ENCODE measurements around the gene MFAP3L.

The MFAP3L gene

DNA sequence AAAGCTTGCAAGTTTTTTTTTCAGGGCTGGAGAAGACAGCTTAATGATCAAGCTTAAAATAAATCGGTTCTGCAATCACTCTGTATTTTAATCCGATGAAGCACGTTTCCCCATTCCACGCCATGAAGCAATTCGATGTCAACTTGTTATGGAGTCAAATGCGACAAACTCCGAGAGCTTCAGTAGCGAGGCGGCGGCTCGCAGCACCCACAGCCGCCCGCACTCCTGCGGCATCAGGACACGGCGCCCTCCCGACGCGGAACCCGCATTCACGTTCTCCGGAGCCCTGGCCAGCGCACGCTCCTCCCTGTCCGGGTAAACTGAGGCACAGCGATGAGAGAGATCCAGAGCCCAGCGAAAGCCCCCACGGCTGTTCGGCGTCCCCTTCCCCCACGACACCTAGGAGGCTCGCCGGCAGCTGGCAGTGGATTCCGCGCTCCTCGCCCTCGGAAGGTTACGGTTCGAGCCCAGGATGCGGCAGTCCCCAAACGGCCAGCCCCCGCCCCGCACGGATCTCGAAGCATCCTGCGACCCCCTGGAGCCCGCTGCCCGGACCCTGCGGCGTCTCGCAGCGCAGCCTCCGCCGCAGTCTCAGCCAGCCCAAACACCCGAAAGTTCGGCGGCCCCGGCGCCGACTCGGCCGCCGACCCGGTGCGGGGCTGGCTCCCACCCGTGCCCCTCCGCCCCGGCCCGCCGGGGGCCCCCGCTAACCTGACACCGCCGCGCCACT, 507 bp downstream of the MFAP3L start:
- Histone ChIP-seq H2AFZ (ENCODE audit: low read depth, low read length) (no peak overlapping the region), H3K27ac (ENCODE audit: low read length) (no peak overlapping the region), H3K4me3 (ENCODE audit: low read length) (no peak overlapping the region), H3K4me1 (ENCODE audit: low read length) (no peaks in the 10 kb centered on the region), H3K9ac (ENCODE audit: low read length) (no peak overlapping the region), H3K9me3 (ENCODE audit: insufficient read depth, low read length) (no peaks in the 10 kb centered on the region), H4K20me1 (ENCODE audit: insufficient read depth, low read length) (no peaks in the 10 kb centered on the region), H3K79me2 (ENCODE audit: low read length) (no peaks in the 10 kb centered on the region), H3K4me2 (ENCODE audit: low read length) (no peak overlapping the region), H3K36me3 (replicated peaks; ENCODE audit: low read depth, low read length) (no peaks in the 10 kb centered on the region), H3K27me3 (ENCODE audit: low read depth, low read length) (no peaks in the 10 kb centered on the region)
- no peak for TF ChIP-seq EZH2phosphoT487 (IDR thresholded peaks at IDR 0.05; ENCODE audit: low read depth)
- TF ChIP-seq, protein P1, sequence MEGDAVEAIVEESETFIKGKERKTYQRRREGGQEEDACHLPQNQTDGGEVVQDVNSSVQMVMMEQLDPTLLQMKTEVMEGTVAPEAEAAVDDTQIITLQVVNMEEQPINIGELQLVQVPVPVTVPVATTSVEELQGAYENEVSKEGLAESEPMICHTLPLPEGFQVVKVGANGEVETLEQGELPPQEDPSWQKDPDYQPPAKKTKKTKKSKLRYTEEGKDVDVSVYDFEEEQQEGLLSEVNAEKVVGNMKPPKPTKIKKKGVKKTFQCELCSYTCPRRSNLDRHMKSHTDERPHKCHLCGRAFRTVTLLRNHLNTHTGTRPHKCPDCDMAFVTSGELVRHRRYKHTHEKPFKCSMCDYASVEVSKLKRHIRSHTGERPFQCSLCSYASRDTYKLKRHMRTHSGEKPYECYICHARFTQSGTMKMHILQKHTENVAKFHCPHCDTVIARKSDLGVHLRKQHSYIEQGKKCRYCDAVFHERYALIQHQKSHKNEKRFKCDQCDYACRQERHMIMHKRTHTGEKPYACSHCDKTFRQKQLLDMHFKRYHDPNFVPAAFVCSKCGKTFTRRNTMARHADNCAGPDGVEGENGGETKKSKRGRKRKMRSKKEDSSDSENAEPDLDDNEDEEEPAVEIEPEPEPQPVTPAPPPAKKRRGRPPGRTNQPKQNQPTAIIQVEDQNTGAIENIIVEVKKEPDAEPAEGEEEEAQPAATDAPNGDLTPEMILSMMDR (IDR thresholded peaks at IDR 0.05; ENCODE audit: low read depth, low read length): no peak

DNA sequence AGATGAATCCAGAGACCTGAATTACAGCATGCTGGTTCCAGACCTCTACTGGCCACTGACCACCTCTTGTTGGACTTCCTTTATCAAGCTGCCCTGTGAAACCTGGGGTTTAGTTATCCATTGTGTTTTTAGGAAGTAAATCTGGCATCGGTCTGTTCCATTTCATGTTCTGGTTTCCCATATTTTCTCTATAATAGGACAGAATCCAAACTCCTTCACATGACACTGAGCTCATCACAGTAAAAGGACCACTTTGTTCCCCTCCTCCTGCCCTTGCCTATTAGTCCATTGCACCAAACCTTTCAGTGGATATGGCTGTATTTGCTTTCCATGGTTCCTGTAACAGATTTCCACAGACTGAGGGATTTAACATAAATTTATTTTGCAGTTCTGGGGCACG, 4.0 kb downstream of the MFAP3L start:
- Histone ChIP-seq H3K9ac (ENCODE audit: low read length) (no peak overlapping the region), H4K20me1 (ENCODE audit: insufficient read depth, low read length) (no peaks in the 10 kb centered on the region), H2AFZ (ENCODE audit: low read depth, low read length) (no peak overlapping the region), H3K27me3 (ENCODE audit: low read depth, low read length) (no peaks in the 10 kb centered on the region), H3K79me2 (ENCODE audit: low read length) (no peaks in the 10 kb centered on the region), H3K9me3 (ENCODE audit: insufficient read depth, low read length) (no peaks in the 10 kb centered on the region), H3K27ac (ENCODE audit: low read length) (no peak overlapping the region), H3K4me1 (ENCODE audit: low read length) (no peaks in the 10 kb centered on the region), H3K4me2 (ENCODE audit: low read length) (no peak overlapping the region), H3K4me3 (ENCODE audit: low read length) (no peak overlapping the region), H3K36me3 (replicated peaks; ENCODE audit: low read depth, low read length) (no peaks in the 10 kb centered on the region)
- TF ChIP-seq EZH2phosphoT487 (IDR thresholded peaks at IDR 0.05; ENCODE audit: low read depth): no peak
- TF ChIP-seq, protein P1 (IDR thresholded peaks at IDR 0.05; ENCODE audit: low read depth, low read length): no peak

DNA sequence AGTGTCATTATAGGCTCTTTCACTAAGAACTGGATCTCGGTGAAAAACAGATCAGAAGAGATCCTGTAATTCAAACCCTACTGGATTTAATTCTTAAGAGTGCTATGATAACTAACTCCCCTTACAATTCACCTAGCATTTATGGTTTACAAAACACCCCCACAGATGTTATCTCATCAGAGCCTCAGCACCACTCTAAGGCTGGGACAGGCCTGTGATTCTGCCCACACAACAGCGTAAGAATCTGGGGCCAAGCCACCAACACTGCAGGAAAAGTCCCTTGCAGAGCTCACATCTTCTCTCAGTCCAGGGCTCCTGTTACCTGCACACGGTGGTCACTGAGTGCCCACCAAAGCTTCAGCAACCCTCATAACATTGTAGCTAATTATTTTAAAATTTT, 8.9 kb downstream of the MFAP3L start:
- H3K9me3 ChIP-seq (ENCODE audit: insufficient read depth, low read length): no peaks in the 10 kb centered on the region
- no peak overlapping the region for H3K4me3 ChIP-seq (ENCODE audit: low read length)
- no peak overlapping the region for H2AFZ ChIP-seq (ENCODE audit: low read depth, low read length)
- TF ChIP-seq, protein P1 (IDR thresholded peaks at IDR 0.05; ENCODE audit: low read depth, low read length): no peak
- no peak for TF ChIP-seq EZH2phosphoT487 (IDR thresholded peaks at IDR 0.05; ENCODE audit: low read depth)
- H3K4me2 ChIP-seq (ENCODE audit: low read length): no peak overlapping the region
- H3K27ac ChIP-seq (ENCODE audit: low read length): no peak overlapping the region
- no peaks in the 10 kb centered on the region for H3K79me2 ChIP-seq (ENCODE audit: low read length)
- no peaks in the 10 kb centered on the region for H4K20me1 ChIP-seq (ENCODE audit: insufficient read depth, low read length)
- no peak overlapping the region for H3K9ac ChIP-seq (ENCODE audit: low read length)
- no peaks in the 10 kb centered on the region for H3K4me1 ChIP-seq (ENCODE audit: low read length)
- H3K27me3 ChIP-seq (ENCODE audit: low read depth, low read length): no peaks in the 10 kb centered on the region
- H3K36me3 ChIP-seq (replicated peaks; ENCODE audit: low read depth, low read length): no peaks in the 10 kb centered on the region

DNA sequence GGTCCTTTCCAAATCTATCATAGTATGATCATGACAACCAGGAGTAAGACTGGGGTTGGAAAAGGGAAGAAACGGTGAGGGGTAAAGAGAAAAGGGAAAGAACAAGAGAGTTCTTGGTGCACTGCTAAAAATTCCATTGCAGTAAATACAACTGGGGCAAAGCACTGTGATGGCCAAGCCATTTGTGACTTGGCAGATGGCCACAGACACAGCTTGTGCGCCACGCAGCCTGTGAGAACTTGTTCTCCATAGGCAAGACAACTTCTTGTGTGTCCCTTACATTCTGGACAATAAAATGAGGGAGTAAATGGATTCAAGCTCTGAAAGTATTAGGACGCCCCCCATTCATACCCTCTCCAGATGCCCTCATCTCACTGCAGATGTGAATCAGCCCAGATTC, 10.9 kb downstream of the MFAP3L start:
- Histone ChIP-seq H3K27ac (ENCODE audit: low read length) (no peak overlapping the region), H3K27me3 (ENCODE audit: low read depth, low read length) (no peaks in the 10 kb centered on the region), H2AFZ (ENCODE audit: low read depth, low read length) (no peak overlapping the region), H3K4me1 (ENCODE audit: low read length) (no peaks in the 10 kb centered on the region), H3K9ac (ENCODE audit: low read length) (no peak overlapping the region), H3K4me2 (ENCODE audit: low read length) (no peak overlapping the region), H4K20me1 (ENCODE audit: insufficient read depth, low read length) (no peaks in the 10 kb centered on the region), H3K4me3 (ENCODE audit: low read length) (no peak overlapping the region), H3K79me2 (ENCODE audit: low read length) (no peaks in the 10 kb centered on the region), H3K36me3 (replicated peaks; ENCODE audit: low read depth, low read length) (no peaks in the 10 kb centered on the region), H3K9me3 (ENCODE audit: insufficient read depth, low read length) (no peaks in the 10 kb centered on the region)
- TF ChIP-seq, protein P1 (IDR thresholded peaks at IDR 0.05; ENCODE audit: low read depth, low read length): no peak
- TF ChIP-seq EZH2phosphoT487 (IDR thresholded peaks at IDR 0.05; ENCODE audit: low read depth): no peak
